LNCaP clone FGC (cell line): Measurements from ENCODE around the gene PRPF40A.

Experiments
- DNase-seq: peaks from one replicate; pipeline ENCODE4 v3.0.0-alpha.2; 2011; ENCODE audit warnings: low read depth
- H3K4me3 ChIP-seq: 2 replicates; pipeline ENCODE4 v1.5.1; 2011; ENCODE audit warnings: mild to moderate bottlenecking, low read depth, low read length, control low read depth
- CTCF ChIP-seq: IDR thresholded peaks from 2 replicates; pipeline ENCODE4 v1.5.1; 2012; ENCODE audit warnings: mild to moderate bottlenecking; ENCODE audit not compliant: control insufficient read depth, insufficient read depth; ENCODE audit errors: extremely low read depth

PRPF40A gene

GRCh38 chr2:152646264-152646663 is 71.0 kb downstream of the PRPF40A start:
- no peak for DNase-seq
- no peak for TF ChIP-seq CTCF
- H3K4me3 ChIP-seq: no peak overlapping the region

- no peak for TF ChIP-seq CTCF
These were observed 72.9 kb downstream of the PRPF40A start for GRCh38 chr2:152644189-152644873.

GRCh38 chr2:152638590-152638989 is 78.7 kb downstream of the PRPF40A start:
- no peak overlapping the region for H3K4me3 ChIP-seq
- TF ChIP-seq CTCF: no peak
- no peak for DNase-seq

More at GRCh38 chr2:152644189-152644873, 72.9 kb downstream of the PRPF40A start:
- DNase-seq: no peak
- no peak overlapping the region for H3K4me3 ChIP-seq

GRCh38 chr2:152638056-152638455 is 79.2 kb downstream of the PRPF40A start:
- no peak for TF ChIP-seq CTCF
- no peak overlapping the region for H3K4me3 ChIP-seq
- DNase-seq: no peak

- TF ChIP-seq CTCF: no peak
- H3K4me3 ChIP-seq: no peak overlapping the region
- DNase-seq: no peak
These were observed 80.0 kb downstream of the PRPF40A start for GRCh38 chr2:152637251-152637650.

GRCh38 chr2:152635635-152636298 is 81.5 kb downstream of the PRPF40A start:
- no peak overlapping the region for H3K4me3 ChIP-seq
- no peak for DNase-seq
- peak; percentile 76 for TF ChIP-seq CTCF
